GM23338 (cell line): ENCODE measurements around the gene KIAA0513. TPM values are rescaled to one million over a fixed set of nuclear protein-coding genes. Genes with fewer than 3 reads are reported as not detected.

Source experiments
- ATAC-seq: fragments of 200-7000 bp; cut with Tn5 transposase; 3 replicates; pipeline ENCODE4 v1.9.1; 2020
- DNase-seq: peaks from one replicate; pipeline ENCODE4 v3.0.0-alpha.2; 2015; ENCODE audit warnings: low spot score
- H2AFZ ChIP-seq: fragments of 200-600 bp; sonication (generic); 2 replicates; pipeline ENCODE4 v1.8.0; 2016; ENCODE audit warnings: antibody characterized with exemption, mild to moderate bottlenecking, moderate library complexity
- H3F3A ChIP-seq: fragments of 200-600 bp; sonication (generic); replicated peaks from 2 replicates; pipeline ENCODE4 v1.8.0; 2017; ENCODE audit warnings: antibody characterized with exemption, mixed run types, low read depth
- H3K27ac ChIP-seq: fragments of 200-600 bp; sonication (generic); 2 replicates; pipeline ENCODE4 v1.6.1; 2016; ENCODE audit warnings: low read depth
- H3K27me3 ChIP-seq: fragments of 200-600 bp; sonication (generic); 2 replicates; pipeline ENCODE4 v1.8.0; 2016; ENCODE audit warnings: mild to moderate bottlenecking, mixed run types, moderate library complexity; ENCODE audit not compliant: insufficient read depth
- H3K36me3 ChIP-seq: fragments of 200-600 bp; sonication (generic); 2 replicates; pipeline ENCODE4 v1.8.0; 2016; ENCODE audit warnings: mild to moderate bottlenecking; ENCODE audit not compliant: insufficient read depth
- H3K4me1 ChIP-seq: fragments of 200-600 bp; sonication (generic); 2 replicates; pipeline ENCODE4 v1.8.0; 2016; ENCODE audit warnings: mild to moderate bottlenecking, moderate library complexity; ENCODE audit not compliant: insufficient read depth
- H3K4me2 ChIP-seq: fragments of 200-600 bp; sonication (generic); 2 replicates; pipeline ENCODE4 v1.7.1; 2017; ENCODE audit warnings: mixed run types
- H3K4me3 ChIP-seq: fragments of 200-600 bp; sonication (generic); 2 replicates; pipeline ENCODE4 v1.6.1; 2016; ENCODE audit warnings: mixed run types
- H3K79me2 ChIP-seq: fragments of 200-600 bp; sonication (generic); replicated peaks from 2 replicates; pipeline ENCODE4 v1.8.0; 2017; ENCODE audit warnings: mild to moderate bottlenecking; ENCODE audit not compliant: insufficient read depth
- H3K9me2 ChIP-seq: fragments of 200-600 bp; sonication (generic); 2 replicates; pipeline ENCODE4 v1.8.0; 2017; ENCODE audit not compliant: insufficient read depth
- H4K20me1 ChIP-seq: fragments of 200-600 bp; sonication (generic); replicated peaks from 2 replicates; pipeline ENCODE4 v1.8.0; 2017; ENCODE audit warnings: mild to moderate bottlenecking; ENCODE audit not compliant: insufficient read depth
- H3K27ac Mint-ChIP-seq: 2 replicates; pipeline ENCODE4 v1.8.0; 2020; ENCODE audit warnings: inconsistent platforms, mild to moderate bottlenecking, moderate library complexity, mixed read lengths
- H3K27me3 Mint-ChIP-seq: 3 replicates; pipeline ENCODE4 v1.8.0; 2022; ENCODE audit warnings: low read depth, mild to moderate bottlenecking, moderate library complexity, mixed read lengths, inconsistent platforms; ENCODE audit not compliant: insufficient read depth, poor library complexity
- H3K36me3 Mint-ChIP-seq: 3 replicates; pipeline ENCODE4 v1.8.0; 2021; ENCODE audit warnings: low read depth, mild to moderate bottlenecking, inconsistent platforms, moderate library complexity, mixed read lengths
- H3K4me1 Mint-ChIP-seq: 3 replicates; pipeline ENCODE4 v1.8.0; 2020; ENCODE audit warnings: mild to moderate bottlenecking, inconsistent platforms, mixed read lengths
- H3K4me3 Mint-ChIP-seq: 3 replicates; pipeline ENCODE4 v1.8.0; 2021; ENCODE audit warnings: moderate library complexity, mild to moderate bottlenecking, inconsistent platforms, mixed read lengths
- H3K9me3 Mint-ChIP-seq: 3 replicates; pipeline ENCODE4 v1.8.0; 2020; ENCODE audit warnings: moderate library complexity, mild to moderate bottlenecking, inconsistent platforms, mixed read lengths
- CREB1 ChIP-seq: fragments of 250-450 bp; sonication (Bioruptor Pico); IDR thresholded peaks from 2 replicates; pipeline ENCODE4 v1.5.0; 2020; ENCODE audit warnings: low read depth, mild to moderate bottlenecking, moderate library complexity
- CTCF ChIP-seq, 2 experiments: fragments of 200-600 bp in 1 of 2; sonication (generic) in 1 of 2; conservative IDR thresholded peaks; 2 replicates each; pipeline versions ENCODE4 v1.5.1 to v1.6.1; 2016 to 2017; ENCODE audit warnings: antibody characterized with exemption in 2 of 2, low read depth in 2 of 2, mild to moderate bottlenecking in 2 of 2, moderate library complexity in 1 of 2
- ETS1 ChIP-seq: IDR thresholded peaks from 2 replicates; pipeline ENCODE4 v1.6.1; 2016; ENCODE audit warnings: antibody characterized with exemption
- EZH2 ChIP-seq: fragments of 200-600 bp; sonication (generic); IDR thresholded peaks from one replicate; pipeline ENCODE4 v1.8.0; 2017; ENCODE audit warnings: antibody characterized with exemption, mild to moderate bottlenecking, low read depth; ENCODE audit not compliant: unreplicated experiment
- EZH2phosphoT487 ChIP-seq: fragments of 200-600 bp; sonication (generic); IDR thresholded peaks from one replicate; pipeline ENCODE4 v1.8.1; 2018; ENCODE audit warnings: antibody characterized with exemption; ENCODE audit not compliant: unreplicated experiment
- JUNB ChIP-seq: IDR thresholded peaks from one replicate; pipeline ENCODE4 v1.6.1; 2016; ENCODE audit warnings: antibody characterized with exemption; ENCODE audit not compliant: unreplicated experiment
- NANOG ChIP-seq: IDR thresholded peaks from 2 replicates; pipeline ENCODE4 v1.6.1; 2016; ENCODE audit warnings: antibody characterized with exemption, borderline replicate concordance
- POLR2AphosphoS5 ChIP-seq: IDR thresholded peaks from 2 replicates; pipeline ENCODE4 v1.6.1; 2016; ENCODE audit warnings: antibody characterized with exemption, low read depth
- STAT1 ChIP-seq: IDR thresholded peaks from one replicate; pipeline ENCODE4 v1.6.1; 2016; ENCODE audit warnings: antibody characterized with exemption; ENCODE audit not compliant: unreplicated experiment
- ZNF114 ChIP-seq: fragments of 250-450 bp; sonication (Bioruptor Pico); IDR thresholded peaks from 2 replicates; pipeline ENCODE4 v1.5.0; 2020; ENCODE audit warnings: mild to moderate bottlenecking, moderate library complexity
- polyA plus RNA-seq: library from polyadenylated mRNA; unstranded; fragments of >200 nt; fragmentation: Nextera tagmentation; extraction: Ambion mirVana; gene quantifications from 2 replicates; pipeline ENCODE4 v1.2.1, GENCODE V29; 2016
- total RNA-seq: library from RNA; depleted of rRNA; stranded (reverse); fragments of >200 nt; shearing (Covaris generic); gene quantifications from 2 replicates; pipeline ENCODE4 v1.2.3, GENCODE V29; 2014
- TF ChIP-seq, protein P1 (sequence below): IDR thresholded peaks from one replicate; pipeline ENCODE4 v1.6.1; 2018; ENCODE audit warnings: antibody characterized with exemption; ENCODE audit not compliant: unreplicated experiment
- TF ChIP-seq, protein P2 (sequence below): fragments of 250-450 bp; sonication (Bioruptor Pico); IDR thresholded peaks from 2 replicates; pipeline ENCODE4 v1.5.0; 2020; ENCODE audit warnings: mild to moderate bottlenecking, moderate library complexity

Gene KIAA0513
- total and polyA plus RNA-seq, 2 experiments from 2014 or later, result 2.1 to 8.7 TPM

GRCh38 chr16:85029408-85029784 is 1.8 kb downstream of the KIAA0513 start:
- Mint-ChIP-seq H3K4me3 (peak overlapping the region; percentile 79; the same call in 2 of the 3 replicates), H3K27me3 (peaks cover 14% of the 10 kb centered on the region), H3K9me3 (no peaks in the 10 kb centered on the region), H3K4me1 (peaks cover 29% of the 10 kb centered on the region), H3K27ac (no peak overlapping the region), H3K36me3 (no peaks in the 10 kb centered on the region)
- peaks cover 14% of the 10 kb centered on the region; the same call in 1 of the 2 replicates for H3K27me3 ChIP-seq
- no peaks in the 10 kb centered on the region for H3K79me2 ChIP-seq
- H3K4me3 ChIP-seq, result no peak overlapping the region
- no peaks in the 10 kb centered on the region for H3K36me3 ChIP-seq
- H3F3A ChIP-seq, result no peaks in the 10 kb centered on the region
- no peaks in the 10 kb centered on the region for H3K9me2 ChIP-seq
- no peak overlapping the region for H3K27ac ChIP-seq
- no peak for TF ChIP-seq EZH2phosphoT487
- TF ChIP-seq JUNB, result no peak
- no peak for TF ChIP-seq ETS1
- no peak for TF ChIP-seq ZNF114 (CRISPR knock-in tag)
- TF ChIP-seq, protein P1, sequence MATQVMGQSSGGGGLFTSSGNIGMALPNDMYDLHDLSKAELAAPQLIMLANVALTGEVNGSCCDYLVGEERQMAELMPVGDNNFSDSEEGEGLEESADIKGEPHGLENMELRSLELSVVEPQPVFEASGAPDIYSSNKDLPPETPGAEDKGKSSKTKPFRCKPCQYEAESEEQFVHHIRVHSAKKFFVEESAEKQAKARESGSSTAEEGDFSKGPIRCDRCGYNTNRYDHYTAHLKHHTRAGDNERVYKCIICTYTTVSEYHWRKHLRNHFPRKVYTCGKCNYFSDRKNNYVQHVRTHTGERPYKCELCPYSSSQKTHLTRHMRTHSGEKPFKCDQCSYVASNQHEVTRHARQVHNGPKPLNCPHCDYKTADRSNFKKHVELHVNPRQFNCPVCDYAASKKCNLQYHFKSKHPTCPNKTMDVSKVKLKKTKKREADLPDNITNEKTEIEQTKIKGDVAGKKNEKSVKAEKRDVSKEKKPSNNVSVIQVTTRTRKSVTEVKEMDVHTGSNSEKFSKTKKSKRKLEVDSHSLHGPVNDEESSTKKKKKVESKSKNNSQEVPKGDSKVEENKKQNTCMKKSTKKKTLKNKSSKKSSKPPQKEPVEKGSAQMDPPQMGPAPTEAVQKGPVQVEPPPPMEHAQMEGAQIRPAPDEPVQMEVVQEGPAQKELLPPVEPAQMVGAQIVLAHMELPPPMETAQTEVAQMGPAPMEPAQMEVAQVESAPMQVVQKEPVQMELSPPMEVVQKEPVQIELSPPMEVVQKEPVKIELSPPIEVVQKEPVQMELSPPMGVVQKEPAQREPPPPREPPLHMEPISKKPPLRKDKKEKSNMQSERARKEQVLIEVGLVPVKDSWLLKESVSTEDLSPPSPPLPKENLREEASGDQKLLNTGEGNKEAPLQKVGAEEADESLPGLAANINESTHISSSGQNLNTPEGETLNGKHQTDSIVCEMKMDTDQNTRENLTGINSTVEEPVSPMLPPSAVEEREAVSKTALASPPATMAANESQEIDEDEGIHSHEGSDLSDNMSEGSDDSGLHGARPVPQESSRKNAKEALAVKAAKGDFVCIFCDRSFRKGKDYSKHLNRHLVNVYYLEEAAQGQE, result no peak
- TF ChIP-seq NANOG, result no peak
- no peak for TF ChIP-seq EZH2
- TF ChIP-seq POLR2AphosphoS5, result no peak
- no peak for TF ChIP-seq CREB1 (CRISPR knock-in tag)
- no peak for TF ChIP-seq STAT1
- TF ChIP-seq, protein P2, sequence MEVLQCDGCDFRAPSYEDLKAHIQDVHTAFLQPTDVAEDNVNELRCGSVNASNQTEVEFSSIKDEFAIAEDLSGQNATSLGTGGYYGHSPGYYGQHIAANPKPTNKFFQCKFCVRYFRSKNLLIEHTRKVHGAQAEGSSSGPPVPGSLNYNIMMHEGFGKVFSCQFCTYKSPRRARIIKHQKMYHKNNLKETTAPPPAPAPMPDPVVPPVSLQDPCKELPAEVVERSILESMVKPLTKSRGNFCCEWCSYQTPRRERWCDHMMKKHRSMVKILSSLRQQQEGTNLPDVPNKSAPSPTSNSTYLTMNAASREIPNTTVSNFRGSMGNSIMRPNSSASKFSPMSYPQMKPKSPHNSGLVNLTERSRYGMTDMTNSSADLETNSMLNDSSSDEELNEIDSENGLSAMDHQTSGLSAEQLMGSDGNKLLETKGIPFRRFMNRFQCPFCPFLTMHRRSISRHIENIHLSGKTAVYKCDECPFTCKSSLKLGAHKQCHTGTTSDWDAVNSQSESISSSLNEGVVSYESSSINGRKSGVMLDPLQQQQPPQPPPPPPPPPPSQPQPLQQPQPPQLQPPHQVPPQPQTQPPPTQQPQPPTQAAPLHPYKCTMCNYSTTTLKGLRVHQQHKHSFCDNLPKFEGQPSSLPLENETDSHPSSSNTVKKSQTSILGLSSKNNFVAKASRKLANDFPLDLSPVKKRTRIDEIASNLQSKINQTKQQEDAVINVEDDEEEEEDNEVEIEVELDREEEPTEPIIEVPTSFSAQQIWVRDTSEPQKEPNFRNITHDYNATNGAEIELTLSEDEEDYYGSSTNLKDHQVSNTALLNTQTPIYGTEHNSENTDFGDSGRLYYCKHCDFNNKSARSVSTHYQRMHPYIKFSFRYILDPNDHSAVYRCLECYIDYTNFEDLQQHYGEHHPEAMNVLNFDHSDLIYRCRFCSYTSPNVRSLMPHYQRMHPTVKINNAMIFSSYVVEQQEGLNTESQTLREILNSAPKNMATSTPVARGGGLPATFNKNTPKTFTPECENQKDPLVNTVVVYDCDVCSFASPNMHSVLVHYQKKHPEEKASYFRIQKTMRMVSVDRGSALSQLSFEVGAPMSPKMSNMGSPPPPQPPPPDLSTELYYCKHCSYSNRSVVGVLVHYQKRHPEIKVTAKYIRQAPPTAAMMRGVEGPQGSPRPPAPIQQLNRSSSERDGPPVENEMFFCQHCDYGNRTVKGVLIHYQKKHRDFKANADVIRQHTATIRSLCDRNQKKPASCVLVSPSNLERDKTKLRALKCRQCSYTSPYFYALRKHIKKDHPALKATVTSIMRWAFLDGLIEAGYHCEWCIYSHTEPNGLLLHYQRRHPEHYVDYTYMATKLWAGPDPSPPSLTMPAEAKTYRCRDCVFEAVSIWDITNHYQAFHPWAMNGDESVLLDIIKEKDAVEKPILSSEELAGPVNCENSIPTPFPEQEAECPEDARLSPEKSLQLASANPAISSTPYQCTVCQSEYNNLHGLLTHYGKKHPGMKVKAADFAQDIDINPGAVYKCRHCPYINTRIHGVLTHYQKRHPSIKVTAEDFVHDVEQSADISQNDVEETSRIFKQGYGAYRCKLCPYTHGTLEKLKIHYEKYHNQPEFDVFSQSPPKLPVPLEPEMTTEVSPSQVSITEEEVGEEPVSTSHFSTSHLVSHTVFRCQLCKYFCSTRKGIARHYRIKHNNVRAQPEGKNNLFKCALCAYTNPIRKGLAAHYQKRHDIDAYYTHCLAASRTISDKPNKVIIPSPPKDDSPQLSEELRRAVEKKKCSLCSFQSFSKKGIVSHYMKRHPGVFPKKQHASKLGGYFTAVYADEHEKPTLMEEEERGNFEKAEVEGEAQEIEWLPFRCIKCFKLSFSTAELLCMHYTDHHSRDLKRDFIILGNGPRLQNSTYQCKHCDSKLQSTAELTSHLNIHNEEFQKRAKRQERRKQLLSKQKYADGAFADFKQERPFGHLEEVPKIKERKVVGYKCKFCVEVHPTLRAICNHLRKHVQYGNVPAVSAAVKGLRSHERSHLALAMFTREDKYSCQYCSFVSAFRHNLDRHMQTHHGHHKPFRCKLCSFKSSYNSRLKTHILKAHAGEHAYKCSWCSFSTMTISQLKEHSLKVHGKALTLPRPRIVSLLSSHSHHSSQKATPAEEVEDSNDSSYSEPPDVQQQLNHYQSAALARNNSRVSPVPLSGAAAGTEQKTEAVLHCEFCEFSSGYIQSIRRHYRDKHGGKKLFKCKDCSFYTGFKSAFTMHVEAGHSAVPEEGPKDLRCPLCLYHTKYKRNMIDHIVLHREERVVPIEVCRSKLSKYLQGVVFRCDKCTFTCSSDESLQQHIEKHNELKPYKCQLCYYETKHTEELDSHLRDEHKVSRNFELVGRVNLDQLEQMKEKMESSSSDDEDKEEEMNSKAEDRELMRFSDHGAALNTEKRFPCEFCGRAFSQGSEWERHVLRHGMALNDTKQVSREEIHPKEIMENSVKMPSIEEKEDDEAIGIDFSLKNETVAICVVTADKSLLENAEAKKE (CRISPR knock-in tag), result no peak
- no peak for TF ChIP-seq CTCF (conservative IDR thresholded peaks at IDR 0.05; ENCODE audit: low read depth in 2 of 2)
- no peak for DNase-seq
- H2AFZ ChIP-seq, result no peak overlapping the region
- peaks cover 16% of the 10 kb centered on the region; the same call in 1 of the 2 replicates for H3K4me1 ChIP-seq
- H3K4me2 ChIP-seq, result no peak overlapping the region
- no peak for ATAC-seq
- no peaks in the 10 kb centered on the region for H4K20me1 ChIP-seq
